Fibroblast of villous mesenchyme (primary cell): ENCODE results near the gene GRAMD1C. TPM values are rescaled to one million over a fixed set of nuclear protein-coding genes. Genes with fewer than 3 reads are reported as not detected.
A peak's percentile ranks its signal among the peaks of the same experiment; 100 is the strongest.

Experiments used
- DNase-seq: peaks from one replicate; pipeline ENCODE4 v3.0.0-alpha.2; 2010; ENCODE audit warnings: low read depth
- H3K4me3 ChIP-seq: 2 replicates; pipeline ENCODE4 v1.5.1; 2011; ENCODE audit warnings: low read depth, mild to moderate bottlenecking, low read length
- total RNA-seq: library from RNA; depleted of rRNA; stranded (reverse); fragments of >200 nt; gene quantifications from 2 replicates; pipeline ENCODE4 v1.2.3, GENCODE V29; 2012
- TF ChIP-seq, protein P1 (sequence below): IDR thresholded peaks from 2 replicates; pipeline ENCODE4 v1.5.1; 2012; ENCODE audit warnings: low read depth, mild to moderate bottlenecking, low read length; ENCODE audit not compliant: insufficient read depth

Gene GRAMD1C
- total RNA-seq, 1 donor: 2.2 TPM

DNA sequence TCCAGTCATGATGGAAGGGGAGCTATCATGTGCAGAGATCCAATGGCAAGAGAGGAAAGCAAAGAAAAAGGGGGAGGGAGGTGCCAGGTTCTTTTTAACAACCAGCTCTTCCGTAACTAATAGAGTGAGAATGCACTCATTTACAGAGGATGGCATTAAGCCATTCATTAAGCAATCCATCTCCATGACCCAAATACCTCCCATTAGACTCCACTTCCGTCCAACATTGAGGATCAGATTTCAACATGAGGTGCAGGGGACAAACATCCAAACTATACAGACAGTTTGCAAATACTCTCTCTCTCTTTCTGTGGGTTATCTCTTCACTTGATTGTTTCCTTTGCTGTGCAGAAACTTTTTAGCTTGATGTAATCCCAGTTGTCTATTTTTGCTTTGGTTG, 130.4 kb downstream of the GRAMD1C start:
- no peak overlapping the region for H3K4me3 ChIP-seq
- DNase-seq: peak; percentile 50
- TF ChIP-seq, protein P1, sequence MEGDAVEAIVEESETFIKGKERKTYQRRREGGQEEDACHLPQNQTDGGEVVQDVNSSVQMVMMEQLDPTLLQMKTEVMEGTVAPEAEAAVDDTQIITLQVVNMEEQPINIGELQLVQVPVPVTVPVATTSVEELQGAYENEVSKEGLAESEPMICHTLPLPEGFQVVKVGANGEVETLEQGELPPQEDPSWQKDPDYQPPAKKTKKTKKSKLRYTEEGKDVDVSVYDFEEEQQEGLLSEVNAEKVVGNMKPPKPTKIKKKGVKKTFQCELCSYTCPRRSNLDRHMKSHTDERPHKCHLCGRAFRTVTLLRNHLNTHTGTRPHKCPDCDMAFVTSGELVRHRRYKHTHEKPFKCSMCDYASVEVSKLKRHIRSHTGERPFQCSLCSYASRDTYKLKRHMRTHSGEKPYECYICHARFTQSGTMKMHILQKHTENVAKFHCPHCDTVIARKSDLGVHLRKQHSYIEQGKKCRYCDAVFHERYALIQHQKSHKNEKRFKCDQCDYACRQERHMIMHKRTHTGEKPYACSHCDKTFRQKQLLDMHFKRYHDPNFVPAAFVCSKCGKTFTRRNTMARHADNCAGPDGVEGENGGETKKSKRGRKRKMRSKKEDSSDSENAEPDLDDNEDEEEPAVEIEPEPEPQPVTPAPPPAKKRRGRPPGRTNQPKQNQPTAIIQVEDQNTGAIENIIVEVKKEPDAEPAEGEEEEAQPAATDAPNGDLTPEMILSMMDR: no peak

GRCh38 chr3:113977822-113978221, 139.2 kb downstream of the GRAMD1C start:
- TF ChIP-seq, protein P1: no peak
- H3K4me3 ChIP-seq: no peak overlapping the region
- DNase-seq: no peak

DNA sequence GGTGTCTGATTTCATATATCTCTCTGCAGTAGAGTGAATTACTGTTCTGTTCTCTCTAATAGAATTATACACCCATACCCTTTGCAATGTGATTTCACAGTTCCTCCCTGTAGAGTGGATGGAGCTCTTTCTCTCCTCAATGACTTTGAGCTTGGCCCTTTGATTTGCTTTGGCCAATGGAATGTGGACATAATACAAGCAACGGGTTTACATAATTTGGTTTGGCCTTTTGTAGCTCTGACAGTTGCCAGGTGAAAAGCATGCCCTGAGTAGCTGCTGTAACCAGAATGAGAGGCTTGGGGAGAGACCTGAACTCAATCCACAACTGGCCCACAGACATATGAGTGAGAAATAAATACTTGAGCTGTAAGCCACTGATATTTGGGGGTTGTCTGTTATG, 141.3 kb downstream of the GRAMD1C start:
- TF ChIP-seq, protein P1: no peak
- H3K4me3 ChIP-seq: no peak overlapping the region
- no peak for DNase-seq

DNA sequence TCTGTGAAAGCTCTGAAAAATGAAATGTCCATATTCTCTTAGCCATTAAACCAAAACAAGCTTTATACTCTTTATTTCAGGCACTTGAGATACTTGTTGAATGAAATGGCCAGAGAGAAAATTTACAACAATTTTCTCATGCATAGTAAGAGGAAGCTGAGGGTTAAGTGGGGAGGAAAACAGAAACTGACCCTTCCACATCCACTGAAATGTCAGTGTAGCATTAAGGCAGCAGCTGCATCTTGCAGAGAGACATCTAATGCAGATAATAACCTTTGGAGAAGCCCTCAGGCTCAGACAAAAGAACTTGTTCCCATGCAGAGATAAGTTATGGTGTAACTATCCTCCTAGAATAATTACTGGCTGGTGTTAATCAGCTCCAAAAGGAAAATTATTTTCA, 143.2 kb downstream of the GRAMD1C start:
- TF ChIP-seq, protein P1: no peak
- no peak for DNase-seq
- H3K4me3 ChIP-seq: no peak overlapping the region

- DNase-seq: no peak
- TF ChIP-seq, protein P1: no peak
- H3K4me3 ChIP-seq: no peak overlapping the region
Measured at GRCh38 chr3:113983544-113983943, 145.0 kb downstream of the GRAMD1C start.

- H3K4me3 ChIP-seq: no peak overlapping the region
- DNase-seq: no peak
- TF ChIP-seq, protein P1: no peak
Measured at GRCh38 chr3:113985541-113985940, 147.0 kb downstream of the GRAMD1C start.

Other genes with a start within 250 kb of the GRAMD1C start
- gene USF3, start 142.1 kb upstream of the GRAMD1C start, total RNA-seq: 7.7 and 12.5 TPM in 2 replicates
- 140 and 141 TPM in 2 replicates for gene NAA50, start 92.5 kb upstream of the GRAMD1C start, total RNA-seq
- gene ATP6V1A, start 91.8 kb upstream of the GRAMD1C start, total RNA-seq: 85.7 and 117 TPM in 2 replicates
- gene ZDHHC23, start 109.2 kb downstream of the GRAMD1C start, total RNA-seq: 0.32 and 0.43 TPM in 2 replicates
- gene CCDC191, start 217.7 kb downstream of the GRAMD1C start, total RNA-seq: 1.7 and 1.9 TPM in 2 replicates
- gene QTRT2, start 217.9 kb downstream of the GRAMD1C start, total RNA-seq: 20.3 and 22.9 TPM in 2 replicates